Progenitor cell of endocrine pancreas (in vitro differentiated cells): ENCODE measurements around the gene SEMA4G. TPM values are rescaled to one million over a fixed set of nuclear protein-coding genes. Genes with fewer than 3 reads are reported as not detected.
"Not testable (repeated sequence)": the region's sequence is repeated elsewhere in the genome, so short reads cannot be mapped to it uniquely, and the experiment has no call there.

Experiments used
- DNase-seq: peaks from one replicate; pipeline ENCODE4 v3.0.0; 2021; ENCODE audit warnings: low spot score; ENCODE audit not compliant: unreplicated experiment
- H3K27ac Mint-ChIP-seq: 2 replicates; pipeline ENCODE4 v1.8.0; 2021; ENCODE audit warnings: mild to moderate bottlenecking, moderate library complexity, mixed read lengths
- H3K27me3 Mint-ChIP-seq: 2 replicates; pipeline ENCODE4 v1.8.0; 2021; ENCODE audit warnings: mixed read lengths
- H3K36me3 Mint-ChIP-seq: 2 replicates; pipeline ENCODE4 v1.8.0; 2022; ENCODE audit warnings: mixed read lengths; ENCODE audit not compliant: insufficient read depth
- H3K4me1 Mint-ChIP-seq: 2 replicates; pipeline ENCODE4 v1.8.0; 2021; ENCODE audit warnings: low read depth, mixed read lengths
- H3K4me3 Mint-ChIP-seq: 2 replicates; pipeline ENCODE4 v1.8.0; 2021; ENCODE audit warnings: low read depth, mild to moderate bottlenecking, moderate library complexity, mixed read lengths
- H3K9me3 Mint-ChIP-seq: 2 replicates; pipeline ENCODE4 v1.8.0; 2021; ENCODE audit warnings: low read depth, mixed read lengths
- CTCF ChIP-seq: fragments of 200-600 bp; sonication (generic); IDR thresholded peaks from one replicate; pipeline ENCODE4 v1.5.0; 2021; ENCODE audit warnings: antibody characterized with exemption, mild to moderate bottlenecking; ENCODE audit not compliant: unreplicated experiment
- total RNA-seq: library from RNA; stranded (reverse); gene quantifications from 2 replicates; pipeline ENCODE4 v1.2.1, GENCODE V29; 2021

Gene SEMA4G
- total RNA-seq, 1 donor from 2014 or later: 62.3 TPM

- no peaks in the 10 kb centered on the region for H3K27me3 Mint-ChIP-seq
Measured at GRCh38 chr10:100970076-100970913, 991 bp downstream of the SEMA4G start.

DNA sequence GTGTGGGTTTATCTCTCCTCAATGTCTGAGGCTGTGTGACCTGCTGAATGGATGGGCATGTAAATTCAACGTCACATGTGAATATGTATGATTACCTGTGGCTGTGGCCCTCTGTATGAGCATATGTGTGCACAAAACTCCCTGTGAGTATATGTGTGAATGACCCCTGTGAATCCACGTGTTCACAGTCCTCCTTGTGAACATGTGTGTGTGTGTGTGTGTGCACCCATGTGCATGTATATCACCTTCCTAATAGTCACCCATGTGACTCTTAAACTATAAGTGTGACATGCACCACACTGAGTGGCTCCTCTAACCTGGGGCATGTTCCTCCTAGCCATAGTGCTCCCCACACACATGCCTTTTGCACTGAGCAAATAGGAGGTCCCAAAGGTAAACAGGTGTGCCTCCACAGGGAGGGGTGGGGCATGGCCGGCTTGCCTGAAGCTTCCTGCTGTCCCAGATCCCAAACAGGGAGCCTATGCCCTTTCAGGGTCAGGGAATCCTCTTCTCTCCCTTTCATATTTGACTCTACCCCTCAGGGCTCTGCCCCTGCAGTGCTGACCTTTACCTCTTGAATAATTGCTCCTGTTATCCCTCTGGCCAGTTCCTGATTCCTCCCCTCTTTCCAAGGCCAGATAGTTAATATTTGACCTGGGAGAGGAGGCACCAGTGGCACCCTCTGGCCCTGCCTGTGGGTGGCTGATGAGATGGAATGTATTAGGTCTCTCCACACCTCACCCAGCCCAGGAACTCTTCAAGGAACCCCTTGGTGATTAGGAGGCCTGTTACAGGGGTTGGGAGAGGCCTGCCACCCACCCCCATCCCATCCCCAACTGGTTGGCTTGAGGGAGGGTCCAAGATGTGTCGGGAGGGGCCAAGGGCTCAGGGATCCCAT is 1.9 kb downstream of the SEMA4G start:
- peak overlapping the region; percentile 79 for H3K4me3 Mint-ChIP-seq
- TF ChIP-seq CTCF: no peak
- DNase-seq: peak; percentile 12
- peak overlapping the region; percentile 95 for H3K27ac Mint-ChIP-seq
- peaks cover 3% of the 10 kb centered on the region for H3K36me3 Mint-ChIP-seq
- H3K9me3 Mint-ChIP-seq: no peaks in the 10 kb centered on the region
- no peaks in the 10 kb centered on the region for H3K27me3 Mint-ChIP-seq
- H3K4me1 Mint-ChIP-seq: peaks cover 31% of the 10 kb centered on the region

More at GRCh38 chr10:100970076-100970913, 991 bp downstream of the SEMA4G start:
- Mint-ChIP-seq H3K4me1 (peaks cover 31% of the 10 kb centered on the region), H3K9me3 (no peaks in the 10 kb centered on the region), H3K4me3 (peak overlapping the region; percentile 79), H3K27ac (peak overlapping the region; percentile 95), H3K36me3 (peaks cover 3% of the 10 kb centered on the region)
- DNase-seq: no peak
- TF ChIP-seq CTCF: no peak

DNA sequence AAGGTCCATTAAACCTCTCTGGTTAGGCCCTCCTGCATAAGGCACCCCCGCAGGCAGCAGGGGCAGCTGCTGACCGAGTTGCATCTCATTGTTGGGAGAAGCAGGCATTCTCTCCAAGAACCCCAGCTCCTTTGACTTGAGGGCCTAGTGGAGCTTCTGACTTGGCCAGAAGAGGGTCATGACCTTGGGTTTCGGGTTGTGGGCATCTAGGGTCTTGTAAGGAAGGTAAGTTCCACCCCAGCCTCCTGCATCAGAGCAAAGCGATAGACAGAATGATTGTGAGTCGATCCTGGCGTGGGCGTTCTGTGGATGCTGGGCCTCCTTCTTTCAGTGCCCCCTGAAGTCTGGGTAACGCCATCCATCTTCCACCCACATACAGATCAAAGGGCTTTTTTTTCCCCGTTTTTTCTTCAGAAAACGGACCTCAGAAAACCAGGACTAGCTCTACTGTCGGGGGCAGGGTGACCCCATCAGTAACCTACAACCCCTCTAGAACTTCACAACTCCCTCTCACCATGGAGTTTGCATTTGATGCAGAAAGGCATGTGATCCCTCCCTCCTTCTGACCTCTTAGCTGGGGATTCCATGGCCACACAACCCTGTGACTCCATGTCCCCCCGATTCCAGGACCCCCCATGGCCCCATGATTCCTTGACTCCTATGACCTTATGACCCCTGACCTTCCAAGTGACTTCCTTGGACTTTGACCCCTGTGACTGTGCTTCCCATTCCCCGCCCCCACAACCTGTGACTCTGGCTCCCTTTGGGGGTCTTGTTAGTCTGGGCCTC is 3.0 kb downstream of the SEMA4G start:
- no peaks in the 10 kb centered on the region for H3K9me3 Mint-ChIP-seq
- H3K27ac Mint-ChIP-seq: no peak overlapping the region
- peak; percentile 3 for DNase-seq
- H3K4me1 Mint-ChIP-seq: peaks cover 34% of the 10 kb centered on the region
- no peak for TF ChIP-seq CTCF
- peaks cover 9% of the 10 kb centered on the region for H3K36me3 Mint-ChIP-seq
- H3K27me3 Mint-ChIP-seq: no peaks in the 10 kb centered on the region
- no peak overlapping the region for H3K4me3 Mint-ChIP-seq

GRCh38 chr10:100972904-100973535 is 3.7 kb downstream of the SEMA4G start:
- no peak for DNase-seq
- Mint-ChIP-seq H3K4me3 (no peak overlapping the region), H3K27ac (no peak overlapping the region), H3K36me3 (peaks cover 9% of the 10 kb centered on the region), H3K27me3 (no peaks in the 10 kb centered on the region), H3K4me1 (peaks cover 34% of the 10 kb centered on the region), H3K9me3 (no peaks in the 10 kb centered on the region)
- no peak for TF ChIP-seq CTCF

DNA sequence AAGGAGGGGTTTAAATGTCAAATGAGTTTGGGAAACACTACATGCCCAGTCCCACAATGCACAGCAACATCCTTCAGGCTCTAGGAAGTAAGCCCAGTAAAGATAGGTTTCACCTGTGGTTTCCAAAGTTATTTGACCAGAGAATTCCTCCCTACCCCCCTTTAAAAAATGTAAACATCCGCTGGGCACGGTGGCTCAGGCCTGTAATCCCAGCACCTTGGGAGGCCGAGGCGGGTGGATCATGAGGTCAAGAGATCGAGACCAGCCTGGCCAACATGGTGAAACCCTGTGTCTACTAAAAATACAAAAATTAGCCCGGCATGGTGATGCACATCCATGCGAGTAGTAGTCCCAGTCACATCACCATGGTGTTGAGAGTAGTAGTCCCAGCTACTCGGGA is 6.1 kb downstream of the SEMA4G start:
- not testable (repeated sequence) for DNase-seq, H3K27me3 Mint-ChIP-seq, H3K27ac Mint-ChIP-seq, H3K4me3 Mint-ChIP-seq, H3K9me3 Mint-ChIP-seq
- H3K36me3 Mint-ChIP-seq: peaks cover 14% of the 10 kb centered on the region
- peaks cover 27% of the 10 kb centered on the region for H3K4me1 Mint-ChIP-seq
